IMR-90 (cell line): Measurements from ENCODE around the gene FTCDNL1. TPM values are rescaled to one million over a fixed set of nuclear protein-coding genes. Genes with fewer than 3 reads are reported as not detected.

Source experiments
- ATAC-seq: fragments of 200-7000 bp; cut with Tn5 transposase; 2 replicates; pipeline ENCODE4 v1.9.1; 2020; ENCODE audit warnings: low read depth, mild to moderate bottlenecking, moderate library complexity
- BruUV-seq: library from RNA; stranded (reverse); fragments of 400-500 nt; replicated peaks from 2 replicates; lab custom pipeline; 2021; lab: Mats Ljungman, UMichigan
- CTCF ChIA-PET: fragments of 300-600 bp; formaldehyde crosslinking; extraction: SDS; loops from one replicate; lab custom pipeline; 2021; ENCODE audit warnings: antibody characterized with exemption; lab: Yijun Ruan, JAX
- POLR2A ChIA-PET: fragments of 300-600 bp; sonication (Branson Sonifier 250); formaldehyde crosslinking; loops from one replicate; lab custom pipeline; 2022; ENCODE audit warnings: antibody characterized with exemption; ENCODE audit not compliant: unreplicated experiment; lab: Charles Lee
- DNase-seq: peaks from one replicate; pipeline ENCODE4 v3.0.0; 2013
- H2AFZ ChIP-seq: replicated peaks from 2 replicates; pipeline ENCODE3; 2013; ENCODE audit warnings: low read length, mild to moderate bottlenecking; ENCODE audit not compliant: poor library complexity
- H2AK5ac ChIP-seq: 2 replicates; pipeline ENCODE4 v1.6.1; 2013; ENCODE audit warnings: low read depth, low read length, inconsistent platforms
- H2AK9ac ChIP-seq: replicated peaks from 2 replicates; pipeline ENCODE3; 2013; ENCODE audit warnings: mild to moderate bottlenecking, low read depth, low read length, moderate library complexity; ENCODE audit not compliant: poor library complexity
- H2BK120ac ChIP-seq: 2 replicates; pipeline ENCODE4 v1.6.1; 2013; ENCODE audit warnings: low read depth, low read length, inconsistent platforms
- H2BK15ac ChIP-seq: 3 replicates; pipeline ENCODE4 v1.6.1; 2013; ENCODE audit warnings: low read depth, low read length, inconsistent platforms
- H2BK20ac ChIP-seq: 2 replicates; pipeline ENCODE4 v1.6.1; 2013; ENCODE audit warnings: low read depth, mild to moderate bottlenecking, inconsistent platforms, low read length, moderate library complexity
- H2BK5ac ChIP-seq: 2 replicates; pipeline ENCODE4 v1.6.1; 2013; ENCODE audit warnings: mild to moderate bottlenecking, low read depth, low read length, inconsistent platforms; ENCODE audit not compliant: poor library complexity, severe bottlenecking
- H3K14ac ChIP-seq: replicated peaks from 2 replicates; pipeline ENCODE4 v1.6.1; 2013; ENCODE audit warnings: low read depth, low read length, inconsistent platforms
- H3K18ac ChIP-seq: 2 replicates; pipeline ENCODE4 v1.6.1; 2013; ENCODE audit warnings: low read depth, low read length, control low read depth
- H3K23ac ChIP-seq: 2 replicates; pipeline ENCODE4 v1.6.1; 2013; ENCODE audit warnings: low read depth, low read length, inconsistent platforms
- H3K27ac ChIP-seq: 2 replicates; pipeline ENCODE4 v1.5.1; 2013; ENCODE audit warnings: mild to moderate bottlenecking, control low read depth, low read length; ENCODE audit not compliant: insufficient read depth
- H3K27me3 ChIP-seq: 2 replicates; pipeline ENCODE4 v1.6.1; 2013; ENCODE audit warnings: low read length; ENCODE audit not compliant: control insufficient read depth, insufficient read depth
- H3K36me3 ChIP-seq: 2 replicates; pipeline ENCODE4 v1.6.1; 2013; ENCODE audit warnings: low read length, mixed read lengths; ENCODE audit not compliant: control insufficient read depth, insufficient read depth
- H3K4ac ChIP-seq: 2 replicates; pipeline ENCODE4 v1.6.1; 2013; ENCODE audit warnings: low read depth, low read length, inconsistent platforms
- H3K4me1 ChIP-seq: 2 replicates; pipeline ENCODE4 v1.6.1; 2013; ENCODE audit warnings: low read length, mixed read lengths; ENCODE audit not compliant: control insufficient read depth, insufficient read depth
- H3K4me2 ChIP-seq: 2 replicates; pipeline ENCODE4 v1.6.1; 2013; ENCODE audit warnings: low read depth, mild to moderate bottlenecking, control low read depth, low read length, moderate library complexity
- H3K4me3 ChIP-seq: 2 replicates; pipeline ENCODE4 v1.5.1; 2013; ENCODE audit warnings: low read depth, mild to moderate bottlenecking, control low read depth, low read length, moderate library complexity; ENCODE audit not compliant: insufficient read depth
- H3K56ac ChIP-seq: 2 replicates; pipeline ENCODE4 v1.6.1; 2013; ENCODE audit warnings: low read length, inconsistent platforms; ENCODE audit not compliant: insufficient read depth; ENCODE audit errors: extremely low read depth
- H3K79me1 ChIP-seq, 2 experiments: 2 replicates each; pipeline ENCODE4 v1.6.1; 2013; ENCODE audit warnings: low read length in 2 of 2, inconsistent platforms in 1 of 2, low read depth in 1 of 2
- H3K9ac ChIP-seq: 2 replicates; pipeline ENCODE4 v1.6.1; 2013; ENCODE audit warnings: low read depth, low read length, control low read depth
- H3K9me1 ChIP-seq: 2 replicates; pipeline ENCODE4 v1.6.1; 2013; ENCODE audit warnings: low read length, inconsistent platforms; ENCODE audit not compliant: insufficient read depth
- H3K9me3 ChIP-seq: 2 replicates; pipeline ENCODE4 v1.6.1; 2013; ENCODE audit warnings: low read length; ENCODE audit not compliant: control insufficient read depth, insufficient read depth
- H4K20me1 ChIP-seq: 2 replicates; pipeline ENCODE4 v1.6.1; 2013; ENCODE audit warnings: low read length, inconsistent platforms; ENCODE audit not compliant: insufficient read depth
- H4K5ac ChIP-seq: 2 replicates; pipeline ENCODE4 v1.6.1; 2013; ENCODE audit warnings: mild to moderate bottlenecking, low read depth, low read length, control low read depth
- H4K8ac ChIP-seq, 2 experiments: 2 replicates each; pipeline ENCODE4 v1.6.1; 2013; ENCODE audit warnings: low read depth in 2 of 2, low read length in 2 of 2, control low read depth in 1 of 2, inconsistent platforms in 1 of 2
- H4K91ac ChIP-seq: 2 replicates; pipeline ENCODE4 v1.6.1; 2013; ENCODE audit warnings: low read depth, low read length, inconsistent platforms; ENCODE audit not compliant: insufficient read depth
- BHLHE40 ChIP-seq: fragments of 150-350 bp; IDR thresholded peaks from 2 replicates; pipeline ENCODE4 v1.6.1; 2016; ENCODE audit warnings: mild to moderate bottlenecking, low read depth, low read length
- CTCF ChIP-seq: conservative IDR thresholded peaks from 2 replicates; pipeline ENCODE4 v1.5.1; 2012; ENCODE audit warnings: mild to moderate bottlenecking, low read depth, low read length, improper control_type of control experiment
- FOS ChIP-seq: fragments of 150-350 bp; IDR thresholded peaks from 2 replicates; pipeline ENCODE4 v1.6.1; 2016; ENCODE audit warnings: low read depth, low read length
- MAFK ChIP-seq: IDR thresholded peaks from 2 replicates; pipeline ENCODE4 v1.6.1; 2012; ENCODE audit warnings: low read depth, low read length, improper control_type of control experiment
- MAZ ChIP-seq: IDR thresholded peaks from 2 replicates; pipeline ENCODE4 v1.6.1; 2012; ENCODE audit warnings: low read depth, mild to moderate bottlenecking, low read length, improper control_type of control experiment, moderate library complexity, borderline replicate concordance
- NFE2L2 ChIP-seq: fragments of 150-350 bp; IDR thresholded peaks from 2 replicates; pipeline ENCODE4 v1.6.1; 2016; ENCODE audit warnings: low read depth, mild to moderate bottlenecking, low read length
- RAD21 ChIP-seq: IDR thresholded peaks from 2 replicates; pipeline ENCODE4 v1.6.1; 2012; ENCODE audit warnings: low read length, improper control_type of control experiment
- RFX5 ChIP-seq: IDR thresholded peaks from 2 replicates; pipeline ENCODE4 v1.8.0; 2012; ENCODE audit warnings: low read depth, mild to moderate bottlenecking, low read length, moderate library complexity
- SMC3 ChIP-seq: fragments of 150-350 bp; IDR thresholded peaks from 2 replicates; pipeline ENCODE4 v1.6.1; 2016; ENCODE audit warnings: low read depth, mild to moderate bottlenecking, antibody characterized with exemption, low read length, moderate library complexity
- USF2 ChIP-seq: fragments of 150-350 bp; IDR thresholded peaks from 2 replicates; pipeline ENCODE4 v1.6.1; 2017; ENCODE audit warnings: mild to moderate bottlenecking, antibody characterized with exemption, low read length, low read depth
- dilution Hi-C: fragments of 300-500 bp; cut with HindIII; formaldehyde crosslinking; loops from one replicate; pipeline ENCODE4 v1.14.3; 2018; ENCODE audit warnings: low sequenced_read_pairs; ENCODE audit not compliant: unreplicated experiment
- in situ Hi-C: fragments of 300-500 bp; cut with MboI; formaldehyde crosslinking; loops from 3 replicates; pipeline ENCODE4 v1.14.3; 2019; ENCODE audit warnings: low sequenced_read_pairs, inconsistent platforms, mixed read lengths
- intact Hi-C: fragments of 100-400 bp; cut with micrococcal nuclease; formaldehyde crosslinking; loops from 2 replicates; pipeline ENCODE4 v1.10.0; 2022
- polyA plus RNA-seq, 3 experiments: library from polyadenylated mRNA; depleted of rRNA; stranded (reverse); fragments of >200 nt; gene quantifications; 2 replicates each; pipeline ENCODE4 v1.2.3, GENCODE V29; 2012; ENCODE audit warnings: low replicate concordance in 1 of 3
- total RNA-seq: library from RNA; depleted of rRNA; stranded (reverse); fragments of >200 nt; gene quantifications from 2 replicates; pipeline ENCODE4 v1.2.3, GENCODE V29; 2012

Gene FTCDNL1
- total and polyA plus RNA-seq, 2 of the 4 experiments (the other 2 are of a cell fraction): 0.18 to 0.21 TPM

- DNase-seq (peak; percentile 17), ATAC-seq (peak; percentile 74)
- Histone ChIP-seq H2AFZ (no peak overlapping the region), H4K20me1 (no peaks in the 10 kb centered on the region), H3K27me3 (peaks cover 2% of the 10 kb centered on the region; the same call in 1 of the 2 replicates), H3K9me3 (no peaks in the 10 kb centered on the region), H3K9ac (no peak overlapping the region), H4K5ac (no peak overlapping the region), H2AK9ac (no peak overlapping the region), H2BK15ac (no peak overlapping the region), H3K27ac (no peak overlapping the region), H3K23ac (no peak overlapping the region), H2BK120ac (no peak overlapping the region), H3K4me3 (no peak overlapping the region), H3K79me1 (no peaks in the 10 kb centered on the region), H2AK5ac (no peak overlapping the region), H4K91ac (no peak overlapping the region), H3K9me1 (no peaks in the 10 kb centered on the region; the same call in 1 of the 2 replicates), H3K4me2 (no peak overlapping the region), H3K4ac (no peak overlapping the region), H3K56ac (no peak overlapping the region), H4K8ac (no peak overlapping the region), H2BK20ac (no peak overlapping the region), H2BK5ac (no peak overlapping the region), H3K4me1 (peaks cover 11% of the 10 kb centered on the region; the same call in 1 of the 2 replicates), H3K14ac (no peak overlapping the region), H3K18ac (no peak overlapping the region), H3K36me3 (no peaks in the 10 kb centered on the region)
- no TSS peak for BruUV-seq
- ChIA-PET POLR2A (no interaction called here), CTCF (no interaction called here)
- dilution Hi-C loops: no loop called here
- TF ChIP-seq RFX5 (no peak), CTCF (no peak), NFE2L2 (no peak), RAD21 (no peak), BHLHE40 (no peak), MAZ (no peak), USF2 (no peak), SMC3 (no peak), FOS (no peak), MAFK (no peak)
- in situ Hi-C loops: no loop called here
- intact Hi-C loops: loop anchor here (5.0 kb wide), 1 partner anchor 37 kb away; the partner anchor contains the start of gene FTCDNL1
Measured at GRCh38 chr2:199814817-199815211, 36.2 kb downstream of the FTCDNL1 start.
